GF-D8 (cell line): ENCODE measurements around the gene GRIP2.

ENCODE experiments used
- DNase-seq: peaks from one replicate; lab custom pipeline; 2025; lab: John Stamatoyannopoulos, UW

GRIP2 gene

GRCh38 chr3:14539384-14539741 lies 779 bp downstream of the GRIP2 start:
- no peak for DNase-seq

DNA sequence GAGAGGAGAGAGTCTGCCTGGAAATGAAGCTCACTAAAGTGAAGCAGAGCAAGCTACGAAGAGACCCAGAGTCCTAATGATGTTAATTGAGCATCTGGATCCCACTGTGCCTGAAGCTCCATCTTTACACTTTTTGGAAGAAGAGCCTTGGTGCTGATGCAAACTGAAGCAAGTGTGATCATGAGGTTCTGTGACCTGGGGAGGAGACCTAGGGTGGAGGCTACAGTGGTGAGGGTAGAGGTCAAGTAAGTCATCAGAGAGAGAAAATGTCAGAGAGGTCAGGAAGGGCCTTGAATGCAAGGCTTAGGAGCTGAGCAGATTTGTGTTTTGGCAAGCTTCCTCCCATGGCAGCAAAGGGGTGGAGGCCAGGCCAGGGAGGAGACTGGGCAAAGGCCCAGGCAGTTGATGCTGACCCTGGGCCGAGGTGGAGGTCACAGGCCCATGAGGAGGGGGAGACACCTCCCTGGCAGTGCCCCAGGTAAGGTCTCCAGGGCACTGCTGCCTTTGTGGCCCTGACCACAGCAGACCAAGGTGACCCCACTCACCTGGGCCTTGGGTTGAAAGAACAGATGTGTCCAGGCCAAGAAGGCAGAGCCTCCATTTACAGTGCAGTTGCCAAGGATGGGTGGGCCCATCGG lies 1.6 kb downstream of the GRIP2 start:
- DNase-seq, result no peak

DNA sequence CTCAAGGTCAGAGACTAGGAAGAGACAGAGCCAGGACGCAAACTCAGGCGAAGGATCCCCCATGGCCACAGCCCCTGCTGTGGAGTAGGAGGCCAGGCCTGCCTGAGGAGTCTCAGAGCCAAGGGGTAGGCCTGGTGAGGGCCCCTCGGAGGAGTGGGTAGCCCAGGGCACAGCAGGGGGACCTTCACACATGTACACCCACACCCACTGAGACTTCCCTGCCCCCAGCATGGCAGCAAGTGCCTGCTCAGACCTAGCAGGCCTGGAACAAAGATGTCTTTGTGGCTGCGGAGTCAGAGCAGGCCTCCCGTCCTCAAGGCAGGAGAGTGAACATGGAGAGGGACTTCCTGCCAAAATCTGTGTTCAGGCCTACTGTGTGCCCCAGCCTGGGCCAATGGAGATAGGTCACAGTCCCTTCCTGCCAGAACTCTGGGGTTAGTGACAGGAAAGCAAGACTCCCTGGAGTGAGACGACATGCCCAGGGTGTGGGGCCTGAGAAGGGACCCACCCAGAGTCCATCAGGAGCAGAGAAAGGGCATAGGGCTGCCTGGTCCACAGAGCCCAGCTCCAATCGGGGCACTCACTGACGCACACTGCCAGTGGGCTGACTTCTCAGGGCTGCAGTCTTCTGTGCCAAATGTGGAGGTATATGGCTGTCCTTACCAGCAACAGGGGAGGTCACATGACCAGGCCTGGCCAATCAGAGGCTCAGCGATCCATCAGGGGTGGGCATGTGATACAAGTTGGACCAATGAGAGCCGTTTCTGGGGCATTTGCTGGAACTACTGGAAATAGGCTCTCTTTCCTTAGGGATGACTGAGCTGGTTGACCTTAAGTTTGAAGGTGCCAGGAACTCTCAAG lies 2.3 kb downstream of the GRIP2 start:
- DNase-seq, result no peak

GRCh38 chr3:14536837-14537589 lies 3.1 kb downstream of the GRIP2 start:
- no peak for DNase-seq

DNA sequence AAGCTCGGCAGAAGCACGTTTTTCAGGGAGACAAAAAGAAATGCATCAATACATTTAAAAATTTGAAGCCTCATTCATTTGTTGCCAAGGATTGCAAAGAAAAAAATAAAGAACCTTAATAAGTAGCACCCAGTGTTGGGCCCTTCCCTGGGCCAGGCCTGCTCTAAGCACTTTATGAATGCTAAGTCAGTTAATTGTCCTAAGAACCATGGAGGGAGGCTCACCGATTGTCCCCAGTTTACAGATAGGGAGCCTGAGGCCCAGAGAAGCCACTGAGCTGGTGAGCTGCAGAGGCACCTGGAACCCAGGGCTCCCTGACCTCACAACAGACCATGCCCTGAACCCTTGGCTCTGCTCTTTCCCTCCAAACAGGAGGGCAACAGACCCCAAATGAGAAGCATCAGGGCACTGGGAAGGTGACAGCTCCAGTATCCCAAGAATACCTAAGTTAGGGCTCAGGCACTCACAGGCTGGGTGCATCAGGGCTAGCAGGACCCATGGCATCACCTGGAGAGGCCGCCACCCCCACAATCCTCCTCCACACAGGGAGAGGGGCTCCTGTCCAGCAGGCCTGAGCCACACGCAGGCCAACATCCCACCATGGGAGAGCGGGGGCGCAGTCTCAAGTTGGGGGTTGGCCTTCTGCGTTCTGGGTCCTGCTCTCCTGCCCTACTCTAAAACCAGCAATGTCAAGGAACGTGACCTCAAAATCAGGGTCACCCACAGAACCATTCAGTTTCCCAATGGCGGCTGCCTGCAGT lies 3.9 kb downstream of the GRIP2 start:
- DNase-seq, result no peak

DNA sequence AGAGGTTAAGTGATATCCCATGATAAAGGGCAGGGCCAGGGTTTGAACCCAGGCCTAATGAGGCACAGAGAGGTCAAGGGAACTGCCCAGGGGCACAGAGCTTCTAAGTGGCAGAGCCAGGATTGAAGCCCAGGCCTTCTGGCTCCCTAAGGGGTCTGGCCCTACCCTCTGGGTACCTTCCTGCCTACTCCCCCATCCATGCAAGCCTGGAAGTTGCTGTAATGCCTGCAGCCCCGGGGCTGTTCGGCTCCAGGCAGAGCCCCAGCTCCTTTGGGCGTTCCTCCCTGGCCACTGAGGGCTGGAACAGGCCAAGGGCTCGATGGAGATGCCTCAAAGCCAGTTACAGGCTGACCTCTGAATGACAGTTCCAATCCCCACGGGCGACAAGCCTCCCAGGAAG lies 4.5 kb downstream of the GRIP2 start:
- DNase-seq, result no peak

- no peak for DNase-seq
Observed at GRCh38 chr3:14534516-14535191, 5.5 kb downstream of the GRIP2 start.

- no peak for DNase-seq
Observed at GRCh38 chr3:14533457-14533958, 6.6 kb downstream of the GRIP2 start.

GRCh38 chr3:14532691-14533456 lies 7.3 kb downstream of the GRIP2 start:
- no peak for DNase-seq

- DNase-seq, result no peak
Observed at GRCh38 chr3:14531856-14532395, 8.2 kb downstream of the GRIP2 start.

DNA sequence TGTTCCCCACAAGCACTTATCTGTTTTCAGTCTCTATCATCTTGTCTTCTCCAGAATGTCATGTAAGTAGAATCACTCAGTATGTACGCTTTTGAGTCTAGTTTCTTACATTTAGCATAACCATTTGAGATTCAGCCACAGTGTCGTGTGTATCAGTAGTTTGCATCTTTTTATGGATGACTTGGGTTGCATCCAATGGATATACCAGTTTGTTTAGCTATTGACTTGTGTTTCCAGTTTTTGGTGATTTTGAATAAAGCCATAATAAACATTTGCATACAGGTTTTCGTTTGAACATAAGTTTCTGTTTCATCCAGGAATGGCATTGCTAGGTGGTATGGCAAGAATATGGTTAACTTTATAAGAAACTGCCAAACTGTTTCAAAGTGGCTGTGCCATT lies 12.1 kb downstream of the GRIP2 start:
- no peak for DNase-seq

DNA sequence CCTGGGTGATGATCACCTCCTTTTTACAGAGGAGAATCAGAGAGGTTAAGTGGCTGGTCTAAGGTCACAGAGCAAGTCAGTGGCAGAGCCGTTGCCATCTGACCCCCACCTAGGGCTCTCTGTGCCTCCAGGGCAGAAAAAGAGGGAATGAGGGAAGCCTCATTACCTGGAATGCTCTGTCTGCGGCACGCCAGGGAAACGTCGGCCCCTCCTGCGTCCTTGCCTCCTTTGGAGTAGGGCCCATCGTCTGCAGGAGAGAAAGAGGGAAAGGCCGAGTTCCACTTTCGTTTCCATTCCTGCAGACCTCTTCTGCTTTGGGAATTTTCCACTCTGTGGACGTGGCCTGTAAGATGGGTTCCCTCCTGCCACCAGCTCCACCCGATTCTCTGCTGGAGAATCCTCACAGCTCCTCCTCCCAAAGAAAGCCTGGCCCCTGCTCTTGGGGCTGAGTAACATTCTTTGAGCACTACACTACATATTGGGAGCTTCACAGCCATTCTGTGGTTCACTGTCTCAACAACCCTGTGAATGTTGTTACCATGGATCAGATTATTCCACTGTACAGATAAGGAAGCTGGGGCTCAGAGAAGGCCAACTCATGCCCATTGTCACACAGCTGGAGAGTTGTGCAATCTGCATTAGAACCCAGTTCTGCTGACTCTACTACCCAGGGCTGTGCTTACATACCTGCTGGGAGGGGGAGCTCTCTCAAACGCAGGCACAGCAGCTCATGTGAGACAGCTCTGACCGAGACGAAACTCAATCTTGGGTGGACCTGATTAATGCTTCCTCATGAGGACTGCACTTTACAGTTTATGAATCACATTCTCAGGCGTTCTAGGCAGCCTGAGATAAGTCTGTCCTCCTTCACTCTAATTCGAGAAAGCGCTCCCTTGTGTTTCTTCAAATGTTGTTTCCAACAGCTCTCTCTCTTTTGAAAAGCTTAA lies 14.2 kb downstream of the GRIP2 start:
- DNase-seq, result no peak

DNA sequence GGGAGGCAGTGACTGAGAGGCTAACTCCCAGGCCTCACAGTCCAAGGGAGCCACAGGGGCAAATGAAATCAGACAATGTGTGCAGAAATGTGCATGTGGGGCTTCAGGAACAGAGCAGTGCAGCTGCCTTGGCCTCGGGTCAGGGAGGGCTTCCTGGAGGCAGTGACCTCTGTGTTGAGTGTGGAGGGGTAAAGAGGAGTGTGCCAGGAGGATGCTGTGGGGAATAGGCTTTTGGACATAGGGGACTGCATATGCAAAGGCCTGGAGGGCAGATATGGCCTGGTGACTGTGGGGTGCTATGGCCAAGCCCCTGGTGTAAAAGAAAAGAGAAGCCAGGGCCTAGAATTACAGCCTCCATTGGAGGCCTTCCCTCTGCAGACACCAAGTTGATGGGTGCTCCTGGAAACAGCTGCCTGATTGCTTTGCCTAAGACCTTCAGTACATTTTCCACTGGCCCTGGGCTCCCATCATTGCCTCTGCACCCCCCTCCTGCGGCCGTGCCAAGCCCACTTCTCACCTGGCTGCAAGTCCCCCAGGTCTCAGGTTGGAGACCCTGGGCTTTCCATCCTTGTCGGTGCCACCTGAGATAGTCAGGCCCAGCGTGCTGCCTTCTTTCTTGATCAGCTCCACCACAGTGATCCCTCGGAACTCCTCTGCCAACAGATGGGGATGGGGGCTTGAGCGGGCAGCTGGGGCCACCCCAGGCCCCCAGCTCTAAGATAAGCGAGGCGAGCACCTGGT lies 15.1 kb downstream of the GRIP2 start:
- DNase-seq, result no peak

DNA sequence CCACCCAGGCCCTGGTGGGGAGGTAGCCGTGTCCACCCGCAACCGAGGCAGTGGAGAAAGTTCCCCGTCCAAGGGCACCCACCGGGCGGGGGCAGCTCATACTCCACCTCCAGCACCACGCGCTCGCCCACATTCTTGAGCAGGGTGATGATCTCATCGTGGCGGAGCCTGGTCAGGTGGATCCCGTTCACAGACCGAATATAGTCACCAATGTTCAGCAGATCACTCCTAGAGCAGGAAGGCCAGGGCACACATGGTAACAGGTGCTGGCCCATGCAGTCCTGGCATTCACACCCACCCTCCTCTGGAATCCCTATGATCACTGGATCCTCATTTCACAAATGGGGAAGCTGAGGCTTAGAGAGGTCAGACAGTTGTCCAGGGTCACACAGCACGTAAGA lies 15.8 kb downstream of the GRIP2 start:
- DNase-seq, result no peak

- DNase-seq, result no peak
Observed at GRCh38 chr3:14523792-14524191, 16.4 kb downstream of the GRIP2 start.

DNA sequence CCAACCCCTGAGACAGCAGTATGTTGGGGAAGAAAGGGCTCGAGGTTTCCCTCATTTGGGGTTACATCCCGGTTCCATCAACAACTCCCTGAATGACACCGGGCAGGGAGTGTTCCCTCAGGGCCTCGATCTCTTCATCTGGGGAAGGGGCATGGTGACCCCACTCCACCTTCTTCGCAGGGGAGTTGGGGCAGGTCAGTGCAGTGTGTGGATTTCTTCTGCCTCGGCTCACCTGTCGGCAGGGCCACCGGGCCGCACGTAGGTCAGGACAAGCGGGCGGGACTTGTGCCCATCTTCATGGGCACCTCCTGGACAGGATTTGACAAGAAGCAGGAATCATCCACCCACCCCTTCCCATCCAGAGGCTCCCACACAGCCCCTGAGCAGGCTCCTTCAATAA lies 17.4 kb downstream of the GRIP2 start:
- DNase-seq, result no peak

GRCh38 chr3:14522129-14522691 lies 17.9 kb downstream of the GRIP2 start:
- no peak for DNase-seq

DNA sequence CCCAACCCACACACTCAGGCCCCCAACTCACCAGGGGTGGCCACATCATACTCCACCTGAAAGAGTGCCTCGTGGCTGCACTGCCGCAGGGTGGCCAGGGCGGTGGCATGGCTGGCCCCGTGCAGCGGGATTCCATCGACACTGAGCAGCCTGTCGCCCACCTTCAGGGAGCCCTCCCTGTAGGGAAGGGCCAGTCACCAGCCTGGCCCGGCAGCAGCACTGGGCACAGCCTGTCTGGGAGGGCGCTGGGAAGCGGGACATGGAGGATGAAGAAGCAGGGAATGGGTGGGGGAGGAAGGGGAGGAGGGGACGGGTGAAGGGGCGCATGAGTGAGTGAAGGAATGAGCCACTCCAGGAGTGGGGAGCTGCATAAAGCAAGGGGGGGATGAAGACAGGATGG lies 18.5 kb downstream of the GRIP2 start:
- DNase-seq, result no peak
